ENCODE results near the gene APOL3. TPM values are rescaled to one million over a fixed set of nuclear protein-coding genes. Genes with fewer than 3 reads are reported as not detected.
A peak's percentile ranks its signal among the peaks of the same experiment; 100 is the strongest.
"Not testable (repeated sequence)": the region's sequence is repeated elsewhere in the genome, so short reads cannot be mapped to it uniquely, and the experiment has no call there.

Gene APOL3
- total RNA-seq, 4 donors from 2014 or later = 22.1 to 108 (median 76.7) TPM

GRCh38 chr22:36166086-36166485, 5.5 kb upstream of the APOL3 start:
- H3K27ac ChIP-seq = no peak overlapping the region
- no peaks in the 10 kb centered on the region for H3K36me3 ChIP-seq
- TF ChIP-seq, protein P1, sequence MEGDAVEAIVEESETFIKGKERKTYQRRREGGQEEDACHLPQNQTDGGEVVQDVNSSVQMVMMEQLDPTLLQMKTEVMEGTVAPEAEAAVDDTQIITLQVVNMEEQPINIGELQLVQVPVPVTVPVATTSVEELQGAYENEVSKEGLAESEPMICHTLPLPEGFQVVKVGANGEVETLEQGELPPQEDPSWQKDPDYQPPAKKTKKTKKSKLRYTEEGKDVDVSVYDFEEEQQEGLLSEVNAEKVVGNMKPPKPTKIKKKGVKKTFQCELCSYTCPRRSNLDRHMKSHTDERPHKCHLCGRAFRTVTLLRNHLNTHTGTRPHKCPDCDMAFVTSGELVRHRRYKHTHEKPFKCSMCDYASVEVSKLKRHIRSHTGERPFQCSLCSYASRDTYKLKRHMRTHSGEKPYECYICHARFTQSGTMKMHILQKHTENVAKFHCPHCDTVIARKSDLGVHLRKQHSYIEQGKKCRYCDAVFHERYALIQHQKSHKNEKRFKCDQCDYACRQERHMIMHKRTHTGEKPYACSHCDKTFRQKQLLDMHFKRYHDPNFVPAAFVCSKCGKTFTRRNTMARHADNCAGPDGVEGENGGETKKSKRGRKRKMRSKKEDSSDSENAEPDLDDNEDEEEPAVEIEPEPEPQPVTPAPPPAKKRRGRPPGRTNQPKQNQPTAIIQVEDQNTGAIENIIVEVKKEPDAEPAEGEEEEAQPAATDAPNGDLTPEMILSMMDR (IDR thresholded peaks at IDR 0.05) = no peak
- TF ChIP-seq POLR2A (IDR thresholded peaks at IDR 0.05) = no peak
- no peaks in the 10 kb centered on the region for H3K27me3 ChIP-seq
- intact Hi-C loops (cut with DNase I; ENCODE audit: low total_unique reads) = no loop called here
- H3K9me3 ChIP-seq = no peaks in the 10 kb centered on the region
- no peak for DNase-seq
- no peak overlapping the region for H3K4me3 ChIP-seq
- H3K4me1 ChIP-seq = no peaks in the 10 kb centered on the region

GRCh38 chr22:36165141-36165540, 4.6 kb upstream of the APOL3 start:
- Histone ChIP-seq H3K4me3 (no peak overlapping the region), H3K27me3 (no peaks in the 10 kb centered on the region), H3K27ac (no peak overlapping the region), H3K4me1 (no peaks in the 10 kb centered on the region), H3K36me3 (no peaks in the 10 kb centered on the region), H3K9me3 (no peaks in the 10 kb centered on the region)
- no peak for DNase-seq
- intact Hi-C loops (cut with DNase I; ENCODE audit: low total_unique reads) = no loop called here
- TF ChIP-seq POLR2A (IDR thresholded peaks at IDR 0.05) = no peak
- TF ChIP-seq, protein P1 (IDR thresholded peaks at IDR 0.05) = no peak

GRCh38 chr22:36164621-36165020, 4.1 kb upstream of the APOL3 start:
- Histone ChIP-seq H3K9me3 (no peaks in the 10 kb centered on the region), H3K27ac (no peak overlapping the region), H3K4me3 (no peak overlapping the region), H3K4me1 (no peaks in the 10 kb centered on the region), H3K36me3 (no peaks in the 10 kb centered on the region), H3K27me3 (no peaks in the 10 kb centered on the region)
- intact Hi-C loops (cut with DNase I; ENCODE audit: low total_unique reads) = no loop called here
- TF ChIP-seq, protein P1 (IDR thresholded peaks at IDR 0.05) = no peak
- no peak for TF ChIP-seq POLR2A (IDR thresholded peaks at IDR 0.05)
- no peak for DNase-seq

- no peaks in the 10 kb centered on the region for H3K9me3 ChIP-seq
- no peak for DNase-seq
- H3K36me3 ChIP-seq = no peaks in the 10 kb centered on the region
- no peak overlapping the region for H3K4me3 ChIP-seq
- TF ChIP-seq POLR2A (IDR thresholded peaks at IDR 0.05) = no peak
- TF ChIP-seq, protein P1 (IDR thresholded peaks at IDR 0.05) = no peak
- no peaks in the 10 kb centered on the region for H3K27me3 ChIP-seq
- no peaks in the 10 kb centered on the region for H3K4me1 ChIP-seq
- no peak overlapping the region for H3K27ac ChIP-seq
- intact Hi-C loops (cut with DNase I; ENCODE audit: low total_unique reads) = no loop called here
Observed at GRCh38 chr22:36163497-36163896, 2.9 kb upstream of the APOL3 start.

GRCh38 chr22:36162127-36163034, 1.8 kb upstream of the APOL3 start:
- TF ChIP-seq, protein P1 (IDR thresholded peaks at IDR 0.05) = no peak
- no peak for TF ChIP-seq POLR2A (IDR thresholded peaks at IDR 0.05)
- DNase-seq = no peak
- intact Hi-C loops (cut with DNase I; ENCODE audit: low total_unique reads) = no loop called here

DNA sequence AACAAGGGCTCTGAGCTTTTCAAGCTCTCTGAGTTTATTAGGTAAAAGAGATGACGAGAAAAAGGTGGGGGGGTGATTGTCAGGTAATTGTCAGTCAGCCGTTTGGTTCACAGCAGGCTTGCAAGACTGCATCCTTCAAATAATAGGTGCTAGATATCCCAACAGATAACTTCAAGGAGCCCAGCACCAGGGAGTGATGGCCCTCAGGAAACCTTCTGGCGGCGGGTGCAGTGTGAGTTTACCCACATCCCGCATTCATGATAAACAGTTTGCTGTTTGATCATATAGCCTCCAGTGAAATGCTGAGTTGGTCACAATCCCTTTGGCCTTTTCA, 1.2 kb upstream of the APOL3 start:
- H3K4me1 ChIP-seq; H3K36me3 ChIP-seq; DNase-seq; H3K27me3 ChIP-seq; H3K9me3 ChIP-seq; H3K4me3 ChIP-seq; intact Hi-C loops (cut with DNase I; ENCODE audit: low total_unique reads): not testable (repeated sequence)
- H3K27ac ChIP-seq = peak overlapping the region; percentile 78 to 98

More at GRCh38 chr22:36162127-36163034, 1.8 kb upstream of the APOL3 start:
- Histone ChIP-seq H3K4me3 (no peak overlapping the region), H3K4me1 (no peaks in the 10 kb centered on the region), H3K27me3 (no peaks in the 10 kb centered on the region), H3K27ac (peak overlapping the region; percentile 39 to 78), H3K36me3 (no peaks in the 10 kb centered on the region), H3K9me3 (no peaks in the 10 kb centered on the region)

All from uterus (tissue), 4 donors.